Peyer's patch (tissue), 4 donors: Measurements from ENCODE around the gene SLF2. TPM values are rescaled to one million over a fixed set of nuclear protein-coding genes. Genes with fewer than 3 reads are reported as not detected.

ENCODE experiments used
- DNase-seq, 3 donors: peaks; one replicate each; pipeline ENCODE4 v3.0.0-alpha.2; 2017 to 2019
- H3K27ac ChIP-seq, 4 donors: fragments of 200-600 bp; sonication (generic); one replicate each; pipeline ENCODE4 v1.5.1; 2016 to 2019
- H3K27me3 ChIP-seq, 2 donors: fragments of 200-600 bp; sonication (generic); one replicate each; pipeline ENCODE4 v1.5.1; 2019
- H3K36me3 ChIP-seq, 3 donors: fragments of 200-600 bp; sonication (generic); one replicate each; pipeline ENCODE4 v1.5.1; 2016 to 2019
- H3K4me1 ChIP-seq, 4 donors: fragments of 200-600 bp; sonication (generic); one replicate each; pipeline ENCODE4 v1.5.1; 2016 to 2019
- H3K4me3 ChIP-seq, 4 donors: fragments of 200-600 bp; sonication (generic); 1 replicate in 3 of 4; 2 replicates in 1 of 4; pipeline ENCODE4 v1.5.1; 2016 to 2019; ENCODE audit warnings: mild to moderate bottlenecking in 1 of 4
- H3K9me3 ChIP-seq, 4 donors: fragments of 200-600 bp; sonication (generic); one replicate each; pipeline ENCODE4 v1.5.1; 2016 to 2019; ENCODE audit warnings: mild to moderate bottlenecking in 1 of 4
- POLR2A ChIP-seq, 2 donors: fragments of 450-650 bp; IDR thresholded peaks; one replicate each; pipeline ENCODE4 v1.5.1; 2017; ENCODE audit warnings: antibody characterized with exemption in 2 of 2, mild to moderate bottlenecking in 2 of 2, moderate library complexity in 2 of 2
- total RNA-seq, 4 donors: library from RNA; depleted of rRNA; stranded (reverse); fragments of >200 nt; gene quantifications; one replicate each; pipeline ENCODE4 v1.1.0, GENCODE V29; 2016
- TF ChIP-seq, protein P1 (sequence below), 6 experiments: fragments of 450-650 bp in 4 of 6; fragments of 200-600 bp in 2 of 6; sonication (generic) in 1 of 6; IDR thresholded peaks; one replicate each; pipeline ENCODE4 v1.5.1; 2017 to 2019; ENCODE audit warnings: antibody characterized with exemption in 6 of 6, mild to moderate bottlenecking in 3 of 6, moderate library complexity in 1 of 6

Gene SLF2
- total RNA-seq, 4 donors from 2014 or later: 11.0 to 37.2 (median 32.0) TPM

- Histone ChIP-seq H3K9me3 (no peaks in the 10 kb centered on the region), H3K27ac (no peak overlapping the region), H3K36me3 (peaks cover 0 to 89% (median 2%) of the 10 kb centered on the region in 3 donors), H3K27me3 (no peaks in the 10 kb centered on the region), H3K4me3 (no peak overlapping the region), H3K4me1 (no peaks in the 10 kb centered on the region)
- DNase-seq: no peak
- TF ChIP-seq POLR2A (IDR thresholded peaks at IDR 0.05): no peak
- TF ChIP-seq, protein P1, sequence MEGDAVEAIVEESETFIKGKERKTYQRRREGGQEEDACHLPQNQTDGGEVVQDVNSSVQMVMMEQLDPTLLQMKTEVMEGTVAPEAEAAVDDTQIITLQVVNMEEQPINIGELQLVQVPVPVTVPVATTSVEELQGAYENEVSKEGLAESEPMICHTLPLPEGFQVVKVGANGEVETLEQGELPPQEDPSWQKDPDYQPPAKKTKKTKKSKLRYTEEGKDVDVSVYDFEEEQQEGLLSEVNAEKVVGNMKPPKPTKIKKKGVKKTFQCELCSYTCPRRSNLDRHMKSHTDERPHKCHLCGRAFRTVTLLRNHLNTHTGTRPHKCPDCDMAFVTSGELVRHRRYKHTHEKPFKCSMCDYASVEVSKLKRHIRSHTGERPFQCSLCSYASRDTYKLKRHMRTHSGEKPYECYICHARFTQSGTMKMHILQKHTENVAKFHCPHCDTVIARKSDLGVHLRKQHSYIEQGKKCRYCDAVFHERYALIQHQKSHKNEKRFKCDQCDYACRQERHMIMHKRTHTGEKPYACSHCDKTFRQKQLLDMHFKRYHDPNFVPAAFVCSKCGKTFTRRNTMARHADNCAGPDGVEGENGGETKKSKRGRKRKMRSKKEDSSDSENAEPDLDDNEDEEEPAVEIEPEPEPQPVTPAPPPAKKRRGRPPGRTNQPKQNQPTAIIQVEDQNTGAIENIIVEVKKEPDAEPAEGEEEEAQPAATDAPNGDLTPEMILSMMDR (IDR thresholded peaks at IDR 0.05): peak in 5 of 6 experiments; percentile 12 to 44 (median 37)
These were observed 21.4 kb downstream of the SLF2 start for GRCh38 chr10:100934084-100934659.

DNA sequence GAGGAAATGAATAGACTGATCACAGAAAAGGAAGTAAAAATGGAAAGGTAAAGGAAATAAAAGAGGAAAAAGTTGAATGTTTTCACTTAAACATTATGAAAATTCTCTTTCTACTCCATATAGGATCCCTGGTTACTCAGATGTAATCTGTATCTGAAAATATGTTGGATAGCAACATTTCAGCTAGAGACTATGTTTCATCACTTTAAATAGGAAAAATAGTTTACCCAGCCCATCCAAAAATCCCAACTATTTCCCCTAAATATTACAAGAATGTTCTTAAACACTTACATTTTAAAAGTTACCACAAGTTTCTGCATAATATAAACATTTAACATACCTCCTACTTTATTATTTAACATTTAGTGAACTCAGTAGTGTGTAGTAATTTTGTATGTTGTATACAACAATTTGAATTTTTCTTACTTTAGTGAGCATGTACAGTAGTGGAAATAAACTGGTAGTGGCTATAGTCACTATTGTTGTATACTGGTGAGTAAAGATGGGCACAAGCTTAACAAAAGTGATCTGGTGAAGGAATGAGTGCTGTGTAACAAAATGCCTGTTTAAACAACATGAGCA lies 27.1 kb downstream of the SLF2 start:
- peaks cover 0 to 88% (median 0%) of the 10 kb centered on the region in 3 donors for H3K36me3 ChIP-seq
- no peaks in the 10 kb centered on the region for H3K27me3 ChIP-seq
- TF ChIP-seq, protein P1 (IDR thresholded peaks at IDR 0.05): no peak
- no peak for TF ChIP-seq POLR2A (IDR thresholded peaks at IDR 0.05)
- no peak overlapping the region for H3K4me3 ChIP-seq
- no peaks in the 10 kb centered on the region for H3K9me3 ChIP-seq
- no peak overlapping the region for H3K27ac ChIP-seq
- H3K4me1 ChIP-seq: no peaks in the 10 kb centered on the region
- DNase-seq: no peak

DNA sequence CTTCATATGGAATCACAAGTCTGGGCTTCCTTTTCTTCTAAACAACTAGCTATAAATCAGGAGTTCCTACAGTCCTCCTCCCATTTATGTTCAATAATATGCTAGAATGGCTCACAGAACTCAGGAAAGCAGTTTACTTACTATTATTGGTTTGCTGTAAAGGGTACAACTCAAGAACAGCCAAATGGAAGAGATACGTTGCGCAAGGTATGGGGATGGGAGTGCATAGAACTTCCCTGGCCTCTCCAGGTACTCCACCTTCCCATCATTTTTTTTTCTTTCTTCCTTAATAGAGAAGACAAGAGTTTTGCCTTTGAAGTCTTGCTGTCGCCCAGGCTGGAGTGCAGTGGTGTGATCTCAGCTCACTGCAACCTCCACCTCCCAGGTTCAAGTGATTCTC lies 29.5 kb downstream of the SLF2 start:
- Histone ChIP-seq H3K9me3 (no peaks in the 10 kb centered on the region), H3K4me3 (no peak overlapping the region), H3K27me3 (no peaks in the 10 kb centered on the region), H3K36me3 (peaks cover 0 to 97% (median 0%) of the 10 kb centered on the region in 3 donors), H3K27ac (no peak overlapping the region), H3K4me1 (no peaks in the 10 kb centered on the region)
- TF ChIP-seq, protein P1 (IDR thresholded peaks at IDR 0.05): no peak
- TF ChIP-seq POLR2A (IDR thresholded peaks at IDR 0.05): no peak
- no peak for DNase-seq

DNA sequence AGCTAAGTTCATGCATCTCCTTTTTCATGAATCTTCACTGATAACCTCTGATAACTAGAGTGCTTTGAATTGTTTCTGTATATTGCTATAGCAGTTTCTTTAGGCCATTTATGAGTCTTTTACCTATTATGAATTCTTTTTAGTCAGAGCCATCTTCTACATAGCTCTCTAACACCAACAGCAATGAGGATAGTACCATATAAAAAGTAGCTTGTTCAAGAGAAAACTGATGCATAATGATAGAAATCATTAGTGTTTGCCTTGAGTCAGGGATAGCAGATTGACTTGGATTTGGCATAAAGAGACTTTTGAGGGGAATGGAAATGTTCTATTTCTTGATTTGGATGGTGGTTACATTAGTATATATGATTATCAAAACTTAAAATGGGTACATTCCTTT lies 30.7 kb downstream of the SLF2 start:
- Histone ChIP-seq H3K4me1 (no peaks in the 10 kb centered on the region), H3K4me3 (no peak overlapping the region), H3K27me3 (no peaks in the 10 kb centered on the region), H3K27ac (no peak overlapping the region), H3K36me3 (peaks cover 0 to 97% (median 0%) of the 10 kb centered on the region in 3 donors), H3K9me3 (no peaks in the 10 kb centered on the region)
- no peak for DNase-seq
- TF ChIP-seq POLR2A (IDR thresholded peaks at IDR 0.05): no peak
- TF ChIP-seq, protein P1 (IDR thresholded peaks at IDR 0.05): no peak

DNA sequence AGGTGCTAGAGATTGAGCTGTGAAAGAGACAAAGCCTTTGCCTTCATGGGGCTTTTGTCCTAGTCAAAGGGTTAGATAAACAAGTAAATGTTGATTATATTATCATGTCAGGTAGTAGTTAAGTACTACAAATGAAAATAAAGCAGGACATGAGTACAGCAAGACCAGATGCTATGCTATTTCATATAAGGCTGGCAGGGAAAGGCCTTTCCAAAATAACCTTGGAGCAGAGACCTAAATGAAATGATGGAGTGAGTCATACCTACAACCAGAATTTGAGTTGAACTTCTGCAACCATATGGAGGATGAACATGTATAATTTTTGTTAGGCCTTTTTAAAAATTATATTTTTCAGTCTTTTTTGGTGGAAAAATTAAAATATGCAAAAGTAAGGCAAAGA lies 33.0 kb downstream of the SLF2 start:
- H3K9me3 ChIP-seq: no peaks in the 10 kb centered on the region
- TF ChIP-seq POLR2A (IDR thresholded peaks at IDR 0.05): no peak
- TF ChIP-seq, protein P1 (IDR thresholded peaks at IDR 0.05): no peak
- no peak overlapping the region for H3K27ac ChIP-seq
- H3K27me3 ChIP-seq: no peaks in the 10 kb centered on the region
- no peaks in the 10 kb centered on the region for H3K4me1 ChIP-seq
- peaks cover 0 to 97% (median 0%) of the 10 kb centered on the region in 3 donors for H3K36me3 ChIP-seq
- H3K4me3 ChIP-seq: no peak overlapping the region
- no peak for DNase-seq
